Body of pancreas (tissue), 4 donors: Measurements from ENCODE around the gene TAF1C.

Source experiments
- POLR2A ChIP-seq, 3 donors: fragments of 450-650 bp; IDR thresholded peaks; one replicate each; pipeline ENCODE4 v1.6.1; 2016; ENCODE audit warnings: antibody characterized with exemption in 3 of 3, mild to moderate bottlenecking in 2 of 3
- TF ChIP-seq, protein P1 (sequence below), 7 experiments: fragments of 450-650 bp in 4 of 7; fragments of 200-600 bp in 3 of 7; sonication (generic) in 3 of 7; IDR thresholded peaks; one replicate each; pipeline ENCODE4 v1.5.1; 2016 to 2019; ENCODE audit warnings: antibody characterized with exemption in 7 of 7

DNA sequence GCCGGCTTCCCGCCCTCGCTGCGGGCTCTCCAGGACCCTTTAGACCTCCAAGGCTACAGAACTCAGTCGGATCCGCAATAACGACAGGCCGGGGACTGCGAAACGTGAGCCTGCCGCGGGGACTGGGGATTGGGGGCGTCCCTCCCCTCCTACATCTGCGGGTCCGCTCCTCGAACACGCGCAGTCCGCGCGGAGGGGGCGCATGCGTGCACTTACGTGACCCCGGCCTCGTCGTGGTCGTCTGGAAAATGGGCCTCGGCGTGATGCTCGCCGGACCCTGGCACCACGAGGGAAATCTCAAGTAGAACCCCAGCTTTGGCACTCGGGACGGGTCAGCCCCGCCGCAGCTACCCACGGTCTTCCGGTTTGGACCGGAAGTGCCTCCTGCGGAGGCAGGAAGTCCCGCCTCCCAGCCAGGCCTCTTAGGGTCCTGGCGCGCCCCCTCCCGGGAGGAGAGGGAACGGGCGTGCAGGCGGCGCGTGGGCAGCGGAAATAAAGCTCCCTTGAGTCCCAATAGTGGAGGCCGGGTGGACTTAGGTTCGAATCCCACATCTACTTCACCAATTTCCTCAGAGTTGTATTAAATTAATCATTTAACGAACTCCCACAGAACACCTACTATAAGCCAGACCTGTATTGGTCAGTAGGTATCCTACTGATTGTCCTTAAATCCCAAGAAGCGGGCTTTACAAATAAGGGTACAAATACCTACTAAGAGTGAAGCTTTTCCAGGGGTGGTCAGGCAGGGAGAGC lies at the start of gene TAF1C:
- TF ChIP-seq, protein P1, sequence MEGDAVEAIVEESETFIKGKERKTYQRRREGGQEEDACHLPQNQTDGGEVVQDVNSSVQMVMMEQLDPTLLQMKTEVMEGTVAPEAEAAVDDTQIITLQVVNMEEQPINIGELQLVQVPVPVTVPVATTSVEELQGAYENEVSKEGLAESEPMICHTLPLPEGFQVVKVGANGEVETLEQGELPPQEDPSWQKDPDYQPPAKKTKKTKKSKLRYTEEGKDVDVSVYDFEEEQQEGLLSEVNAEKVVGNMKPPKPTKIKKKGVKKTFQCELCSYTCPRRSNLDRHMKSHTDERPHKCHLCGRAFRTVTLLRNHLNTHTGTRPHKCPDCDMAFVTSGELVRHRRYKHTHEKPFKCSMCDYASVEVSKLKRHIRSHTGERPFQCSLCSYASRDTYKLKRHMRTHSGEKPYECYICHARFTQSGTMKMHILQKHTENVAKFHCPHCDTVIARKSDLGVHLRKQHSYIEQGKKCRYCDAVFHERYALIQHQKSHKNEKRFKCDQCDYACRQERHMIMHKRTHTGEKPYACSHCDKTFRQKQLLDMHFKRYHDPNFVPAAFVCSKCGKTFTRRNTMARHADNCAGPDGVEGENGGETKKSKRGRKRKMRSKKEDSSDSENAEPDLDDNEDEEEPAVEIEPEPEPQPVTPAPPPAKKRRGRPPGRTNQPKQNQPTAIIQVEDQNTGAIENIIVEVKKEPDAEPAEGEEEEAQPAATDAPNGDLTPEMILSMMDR (IDR thresholded peaks at IDR 0.05): peak; percentile 94 to 99 (median 97)
- peak in 2 of 3 donors; percentile 59 to 63 for TF ChIP-seq POLR2A (IDR thresholded peaks at IDR 0.05)
